GM18508 (cell line): Measurements from ENCODE around the gene PLD1.
A peak's percentile ranks its signal among the peaks of the same experiment; 100 is the strongest.

ENCODE experiments used
- ATAC-seq: cut with Tn5 transposase; IDR thresholded peaks from one replicate; pipeline ENCODE4 v1.9.1; 2021; ENCODE audit warnings: moderate number of reproducible peaks; ENCODE audit not compliant: insufficient read depth, unreplicated experiment

Gene PLD1

DNA sequence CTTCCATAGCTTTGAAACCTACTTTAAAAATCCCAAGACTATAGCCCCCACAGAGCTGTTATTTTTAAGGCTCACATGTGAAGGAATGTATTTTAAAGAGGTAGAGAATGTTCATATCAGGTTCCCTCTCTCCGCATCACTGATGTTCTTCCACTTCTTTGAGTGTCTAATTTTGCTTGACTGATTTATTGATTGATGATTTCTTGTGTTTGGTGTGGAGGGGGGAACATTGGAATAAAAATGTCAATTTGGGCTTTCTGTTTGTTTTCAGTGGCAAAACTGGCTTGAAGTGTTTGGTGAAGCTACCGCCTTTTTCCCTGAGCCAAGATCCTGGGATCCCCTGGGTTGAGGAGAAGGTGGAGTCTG, 30.1 kb upstream of the PLD1 start:
- ATAC-seq: no peak

DNA sequence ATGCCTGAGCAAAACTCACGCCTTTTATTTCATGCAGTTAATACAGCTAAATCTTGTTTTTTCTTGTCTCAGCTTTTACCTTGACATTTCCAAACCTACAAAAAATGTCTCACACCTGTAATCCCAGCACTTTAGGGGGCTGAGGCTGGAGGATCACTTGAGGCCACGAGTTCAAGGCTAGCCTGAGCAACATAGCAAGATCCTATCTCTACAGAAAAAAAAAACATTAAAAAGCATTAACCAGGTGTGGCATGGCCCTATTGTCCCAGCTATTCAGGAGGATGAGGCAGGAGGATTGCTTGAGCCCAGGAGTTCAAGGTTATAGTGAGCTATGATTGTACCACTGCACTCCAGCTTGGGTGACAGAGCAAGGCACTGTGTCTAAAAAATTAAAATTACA, 29.0 kb upstream of the PLD1 start:
- ATAC-seq: no peak

DNA sequence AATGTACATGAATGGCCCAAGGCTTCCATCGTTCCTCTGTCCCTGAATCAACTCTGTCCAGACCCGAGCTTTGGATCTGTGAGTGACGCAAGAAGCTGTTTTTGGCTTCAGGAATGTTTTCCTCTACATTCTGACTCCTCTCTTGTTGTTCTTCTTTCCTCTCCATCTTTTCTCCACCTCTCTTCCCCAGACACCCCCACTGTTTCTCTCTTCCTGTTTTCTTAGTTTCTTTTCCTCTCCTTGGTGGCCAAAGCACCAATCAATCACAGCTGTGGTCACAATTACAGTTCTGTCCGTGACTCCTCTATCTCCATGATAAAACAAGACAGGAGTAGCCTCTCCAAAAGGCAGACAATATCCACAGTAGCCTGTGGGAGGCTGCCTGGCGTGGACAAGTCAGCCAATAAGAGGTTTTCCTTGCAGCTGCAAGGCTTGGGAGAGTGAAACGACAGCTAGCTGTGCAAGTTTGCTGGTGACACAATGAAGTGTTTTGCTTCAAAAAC, 28.0 kb upstream of the PLD1 start:
- no peak for ATAC-seq

DNA sequence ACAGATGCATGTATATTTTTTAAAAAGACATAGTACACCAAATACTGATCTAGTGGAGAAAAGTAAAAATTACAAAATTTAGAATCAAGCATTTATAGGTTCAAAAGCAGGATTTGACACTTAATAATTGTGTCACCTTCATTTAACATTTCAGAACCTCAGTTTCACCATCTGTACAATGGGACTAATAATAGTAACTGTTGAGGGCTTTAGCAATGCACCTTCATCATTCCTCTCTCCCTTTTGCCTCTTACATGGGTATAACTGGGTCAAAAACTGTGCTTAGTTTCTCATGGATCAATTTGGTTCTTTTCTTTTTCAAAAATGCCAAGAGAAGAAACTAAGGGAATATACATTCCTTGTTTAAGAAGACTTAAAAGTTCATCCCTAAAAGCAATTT, 27.4 kb upstream of the PLD1 start:
- ATAC-seq: no peak

DNA sequence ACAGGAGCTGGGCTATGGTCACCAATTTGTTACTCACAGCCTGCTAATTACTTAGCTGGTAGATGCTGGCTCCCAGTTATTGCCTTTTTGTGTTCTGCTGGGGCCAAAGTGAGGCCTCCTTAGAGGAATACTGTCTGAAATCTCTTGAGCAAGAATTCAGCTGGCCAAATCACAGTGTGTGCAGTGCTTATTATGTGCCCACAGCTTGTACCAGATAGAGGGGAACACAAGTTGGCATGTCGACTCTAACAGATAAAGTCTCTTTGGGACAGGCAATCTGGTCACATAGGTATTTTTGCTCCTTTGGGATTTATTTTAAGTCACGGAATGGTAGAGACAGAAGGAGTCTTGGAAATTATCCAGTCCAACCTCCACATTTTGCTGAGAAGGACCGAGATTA, 26.6 kb upstream of the PLD1 start:
- ATAC-seq: no peak

DNA sequence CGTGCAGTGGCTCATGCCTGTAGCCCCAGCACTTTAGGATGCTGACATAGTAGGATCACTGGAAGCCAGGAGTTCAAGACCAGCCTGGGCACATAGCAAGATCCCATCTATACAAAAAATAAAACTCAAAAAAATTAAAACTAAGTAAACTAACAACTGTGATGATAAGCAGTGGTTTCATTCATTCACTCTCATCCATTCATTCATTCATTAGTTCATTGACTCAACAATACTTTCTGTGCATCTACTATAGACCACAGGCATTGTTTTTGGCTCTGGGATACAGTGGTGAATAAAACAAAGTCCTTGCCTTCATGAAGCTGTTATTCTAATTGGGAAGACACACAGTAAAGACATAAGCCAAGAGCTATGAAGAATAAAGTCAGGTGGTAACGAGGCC, 25.3 kb upstream of the PLD1 start:
- no peak for ATAC-seq

DNA sequence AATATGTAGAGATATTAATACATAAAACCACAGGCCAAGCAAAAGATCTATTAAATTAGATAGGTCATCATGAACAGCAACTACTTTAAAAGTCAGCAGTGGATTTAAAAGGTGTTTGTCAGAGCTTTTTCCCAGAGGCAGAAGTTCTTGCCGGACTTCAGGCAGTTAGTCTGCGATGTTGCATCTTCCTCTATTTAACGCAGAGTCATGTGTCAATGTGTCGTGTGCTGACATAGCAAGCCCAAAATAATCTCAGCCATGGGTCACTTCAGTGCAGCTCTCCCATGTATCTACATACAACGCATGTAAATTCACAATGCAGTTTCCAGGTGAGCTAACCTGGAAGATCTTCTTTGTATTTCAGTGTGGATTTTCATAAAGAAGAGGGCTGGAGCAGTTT, 24.8 kb upstream of the PLD1 start:
- no peak for ATAC-seq

DNA sequence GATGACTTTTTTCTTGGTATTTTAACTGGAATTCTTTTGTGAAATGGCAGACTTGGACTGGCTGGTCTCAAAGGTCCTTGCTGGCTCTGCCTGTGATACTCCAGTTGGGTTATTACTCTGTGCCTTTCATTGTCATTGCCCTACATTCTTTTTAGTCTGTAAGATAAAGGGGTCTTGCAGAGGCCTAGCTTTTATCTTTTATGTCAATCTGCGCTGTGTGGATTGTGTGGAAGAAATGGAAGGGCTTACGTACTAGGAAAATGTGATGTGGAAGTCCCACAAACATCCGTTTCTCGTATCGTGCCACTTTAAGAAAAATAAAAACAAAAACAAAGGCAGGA, 24.1 kb upstream of the PLD1 start:
- no peak for ATAC-seq

DNA sequence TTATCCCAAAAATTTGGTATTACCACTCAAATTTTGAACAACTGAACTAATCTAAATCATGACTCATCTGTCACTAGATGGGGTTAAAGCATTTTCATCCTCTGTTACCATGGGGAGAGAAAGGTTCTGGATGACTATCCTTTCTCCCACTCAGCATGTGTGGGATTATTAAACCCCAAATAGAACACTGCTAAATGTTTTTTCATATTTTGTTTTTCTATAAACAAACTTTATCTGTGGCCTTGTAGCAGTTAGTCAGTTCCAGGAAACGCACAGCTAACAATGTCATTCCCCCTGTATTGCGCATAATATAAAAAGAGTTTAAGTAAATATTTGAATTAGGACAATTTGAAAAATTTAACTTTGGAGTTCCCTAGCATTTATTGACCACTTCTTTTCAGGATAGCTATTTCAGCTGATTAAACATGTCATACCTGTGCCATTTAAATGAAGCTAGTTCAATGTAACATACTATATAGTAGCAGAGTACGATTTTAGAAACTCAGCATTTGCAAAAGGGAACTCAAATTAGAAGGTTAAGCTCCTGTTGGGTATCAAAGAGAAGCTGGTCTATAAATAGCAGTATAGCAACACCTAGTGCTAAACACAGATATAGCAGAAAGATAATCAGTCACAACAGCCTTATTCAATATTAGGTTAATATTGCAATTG, 23.6 kb upstream of the PLD1 start:
- no peak for ATAC-seq

DNA sequence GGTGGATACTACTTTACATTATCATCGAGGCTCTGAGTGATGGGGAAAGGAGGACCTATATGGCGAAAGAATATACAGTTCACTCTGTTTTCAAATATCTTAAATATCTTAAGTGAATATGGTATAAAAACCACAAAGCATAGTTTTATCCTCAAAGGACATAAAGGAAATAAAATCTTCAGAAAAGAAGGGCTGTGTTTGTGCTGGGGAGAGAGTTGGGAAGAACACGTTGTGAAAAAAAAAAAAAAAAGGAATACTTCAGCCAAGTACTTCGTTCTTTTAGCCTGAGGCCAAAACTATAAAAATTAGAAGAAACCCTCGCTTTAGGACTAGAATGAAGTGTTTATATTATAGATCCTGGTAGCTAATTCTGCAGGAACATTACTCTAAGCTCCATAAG, 22.7 kb upstream of the PLD1 start:
- no peak for ATAC-seq

DNA sequence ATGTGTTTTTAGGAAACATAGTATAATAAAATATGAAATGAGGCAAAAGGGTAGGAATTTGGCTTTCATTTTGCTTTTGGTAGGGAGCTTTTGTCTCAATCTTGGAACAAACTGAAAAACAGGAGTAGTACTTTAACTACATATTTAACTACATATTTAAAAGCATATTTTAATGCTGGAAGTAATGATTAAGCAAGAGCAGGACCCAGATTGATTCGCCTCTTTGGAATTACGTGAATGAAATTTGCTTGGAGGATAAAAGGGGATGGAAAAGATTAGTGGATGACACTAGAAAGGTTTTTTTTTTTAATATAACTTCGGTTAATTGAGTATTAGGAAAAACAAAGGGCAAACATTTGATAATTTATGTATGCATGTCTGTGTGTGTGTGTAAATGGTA, 21.7 kb upstream of the PLD1 start:
- ATAC-seq: no peak

DNA sequence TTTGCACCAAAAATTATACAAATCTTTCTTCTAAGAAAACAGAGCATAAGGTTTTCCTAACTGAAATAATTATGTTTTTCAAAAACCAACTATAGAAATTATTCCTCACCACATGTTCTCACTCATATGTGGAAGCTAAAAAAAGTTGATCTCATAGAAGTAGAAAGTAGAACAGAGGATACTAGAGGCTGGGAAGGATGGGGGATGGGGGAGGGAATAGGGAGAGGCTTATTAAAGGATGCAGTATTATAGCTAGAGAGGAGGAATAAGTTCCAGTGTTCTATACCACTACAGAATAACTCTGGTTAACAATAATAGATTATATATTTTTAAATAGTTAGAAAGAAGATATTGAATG, 20.2 kb upstream of the PLD1 start:
- no peak for ATAC-seq

DNA sequence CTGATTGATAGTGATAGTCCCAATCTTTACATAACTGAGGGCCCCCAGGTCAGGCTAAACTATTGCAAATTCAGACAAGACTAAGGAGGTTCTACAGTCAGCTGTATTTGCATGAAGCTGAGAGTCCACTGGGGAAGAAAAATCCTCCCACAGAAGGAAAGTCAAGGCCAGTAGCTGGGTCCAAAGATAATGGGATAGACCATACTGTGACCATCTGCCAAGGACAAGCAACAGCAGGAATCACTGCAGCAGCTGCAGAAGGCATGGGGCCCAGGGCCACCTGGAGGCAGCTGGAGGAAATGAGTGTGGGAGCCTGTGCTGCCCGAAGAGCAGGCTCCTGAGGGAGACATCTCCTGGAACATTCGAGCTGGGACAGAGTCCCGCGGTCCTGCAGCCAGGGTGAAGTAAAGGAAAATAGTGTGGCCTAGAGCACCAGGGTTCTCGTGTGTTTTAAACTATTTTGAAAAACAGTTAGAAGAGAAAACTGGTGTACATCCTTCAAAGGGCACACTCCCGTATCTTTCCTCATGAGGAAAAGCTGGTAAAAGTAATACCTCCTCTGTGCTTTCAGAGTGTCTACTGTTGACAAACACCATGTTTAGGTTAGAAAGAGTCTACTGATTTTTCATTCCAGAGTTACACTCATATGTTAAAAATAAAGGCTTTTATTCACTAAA, 19.7 kb upstream of the PLD1 start:
- no peak for ATAC-seq

DNA sequence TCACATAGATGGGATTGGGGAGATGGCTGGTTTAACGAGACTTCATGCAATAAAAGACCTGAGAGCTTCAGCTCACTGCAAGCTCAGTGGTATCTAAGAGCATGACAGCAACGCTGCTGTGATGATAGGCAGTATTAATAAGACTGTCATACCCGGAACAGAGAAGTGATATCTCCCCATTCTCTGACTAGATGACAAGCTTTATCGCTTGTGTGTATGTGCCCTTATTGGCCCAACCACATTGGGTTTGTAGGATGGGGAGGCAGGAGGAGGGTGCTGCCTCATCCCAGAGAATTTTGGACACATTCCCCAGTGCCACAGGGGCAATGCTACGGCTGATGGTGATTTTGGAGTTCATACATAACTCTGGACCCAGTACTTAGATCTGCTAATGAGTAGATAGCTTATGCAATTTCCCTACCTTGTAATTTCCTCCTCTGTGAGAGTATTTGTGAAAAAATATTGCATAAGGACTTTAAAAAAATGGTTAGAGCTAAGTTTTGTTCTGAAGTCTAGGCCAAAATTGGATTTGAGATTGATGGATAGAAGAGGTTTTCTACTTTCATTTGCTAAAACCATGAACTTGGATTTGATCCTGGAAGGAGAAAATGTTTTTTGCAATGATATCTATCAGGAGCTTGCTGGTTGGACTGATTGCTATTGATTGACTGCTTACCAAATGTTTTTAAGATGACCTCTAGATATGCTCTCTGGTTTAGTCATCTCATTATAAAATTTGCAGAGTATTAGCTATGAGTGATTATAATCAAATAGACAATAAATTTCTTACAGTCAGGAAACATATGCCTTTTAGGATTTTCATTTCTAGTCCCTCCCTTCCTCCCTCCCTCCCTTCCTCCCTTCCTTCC, 18.9 kb upstream of the PLD1 start:
- no peak for ATAC-seq

DNA sequence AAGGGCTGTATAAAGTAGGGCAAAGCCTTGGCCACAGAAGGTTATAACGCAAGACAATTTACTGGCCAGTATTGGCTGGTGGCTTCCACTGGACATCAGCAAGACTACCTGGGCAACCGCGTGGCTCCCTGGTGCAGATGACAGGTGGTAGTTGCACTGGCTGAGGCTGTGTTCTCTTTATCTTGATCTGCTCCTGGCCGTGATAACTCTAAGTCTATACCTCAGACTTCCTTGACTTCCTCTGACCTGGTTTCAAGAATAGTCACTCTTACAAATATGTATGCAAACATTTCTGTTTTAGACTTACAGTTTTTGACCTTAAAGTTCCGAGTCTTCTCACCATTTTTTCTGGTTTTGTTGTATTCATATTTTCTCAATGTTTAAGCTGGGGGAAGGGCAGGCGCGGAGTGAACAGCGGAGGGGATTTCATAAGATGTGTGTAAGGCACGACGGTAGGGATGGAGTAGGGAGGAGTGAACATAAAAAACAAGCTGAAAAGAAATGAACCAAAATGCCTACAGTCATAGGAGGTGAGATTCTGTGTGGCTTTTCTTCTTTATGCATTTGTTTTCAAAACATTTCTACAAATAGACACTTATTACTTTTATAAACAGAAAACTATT, 17.7 kb upstream of the PLD1 start:
- ATAC-seq: no peak

DNA sequence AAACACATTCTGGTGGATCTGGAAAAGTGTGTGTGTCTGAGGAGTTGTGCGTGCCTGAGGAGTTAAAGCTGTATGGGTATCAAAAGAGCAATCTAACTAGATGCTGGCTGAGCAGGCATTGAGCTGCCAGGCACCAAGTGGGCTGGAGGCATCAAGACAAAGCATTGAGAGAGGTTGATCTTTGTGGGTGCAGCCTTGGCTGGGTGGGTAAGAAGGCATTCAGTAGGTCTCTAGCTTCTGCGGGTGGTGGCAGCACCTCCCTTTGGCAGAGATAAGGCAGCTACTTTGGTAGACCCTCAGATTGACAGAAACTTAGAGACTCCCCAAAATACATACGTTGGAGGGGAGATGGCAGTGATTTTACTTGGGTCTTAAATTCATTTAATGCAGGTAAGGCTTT, 17.1 kb upstream of the PLD1 start:
- ATAC-seq: no peak

DNA sequence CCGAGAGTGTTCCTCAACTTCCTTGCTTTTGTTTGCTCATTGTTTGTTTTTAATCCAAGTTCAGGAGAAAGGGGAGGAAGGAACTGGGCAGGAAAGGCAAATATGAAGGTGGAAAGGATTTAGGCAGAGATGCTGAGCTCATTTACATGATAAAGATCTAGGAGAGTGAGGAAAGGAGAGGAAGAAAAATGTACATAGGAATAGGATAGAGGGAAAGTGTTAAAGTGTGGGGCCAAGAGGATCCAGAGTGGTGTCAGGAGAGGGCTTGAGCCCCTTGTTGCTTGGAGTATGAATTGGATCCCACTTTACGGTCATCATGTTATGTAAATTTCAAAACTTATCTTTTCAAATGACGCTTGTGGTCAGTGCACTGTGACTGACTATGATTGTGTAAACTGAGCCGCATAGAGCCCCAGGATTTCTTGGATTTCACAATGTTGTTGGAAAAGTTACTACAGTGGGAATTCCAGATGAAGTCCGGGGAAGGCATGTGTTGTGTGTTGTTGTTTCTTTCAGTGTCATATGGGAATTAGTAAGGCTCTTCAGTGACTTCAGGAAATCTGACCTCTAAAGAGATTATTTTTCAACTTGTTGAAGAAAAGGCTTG, 15.0 kb upstream of the PLD1 start:
- ATAC-seq: no peak

DNA sequence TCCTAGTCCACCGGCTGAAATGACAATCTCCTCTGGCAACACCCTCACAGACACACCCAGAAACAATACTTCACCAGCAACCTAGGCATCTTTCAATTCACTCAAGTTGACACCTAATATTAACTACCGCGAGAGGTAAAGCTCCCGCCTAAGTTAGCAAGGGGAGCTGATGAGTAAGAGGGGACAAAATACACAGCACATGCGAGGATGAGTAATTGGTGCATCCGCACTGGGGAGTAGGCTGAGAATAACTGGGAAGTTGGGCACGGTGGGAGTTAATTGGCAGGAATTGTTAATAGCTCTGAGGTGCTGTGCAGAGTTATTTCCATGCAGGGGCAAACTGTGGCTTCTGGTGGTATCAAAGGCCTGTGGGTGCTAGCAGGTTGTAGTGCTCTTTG, 14.5 kb upstream of the PLD1 start:
- ATAC-seq: no peak

DNA sequence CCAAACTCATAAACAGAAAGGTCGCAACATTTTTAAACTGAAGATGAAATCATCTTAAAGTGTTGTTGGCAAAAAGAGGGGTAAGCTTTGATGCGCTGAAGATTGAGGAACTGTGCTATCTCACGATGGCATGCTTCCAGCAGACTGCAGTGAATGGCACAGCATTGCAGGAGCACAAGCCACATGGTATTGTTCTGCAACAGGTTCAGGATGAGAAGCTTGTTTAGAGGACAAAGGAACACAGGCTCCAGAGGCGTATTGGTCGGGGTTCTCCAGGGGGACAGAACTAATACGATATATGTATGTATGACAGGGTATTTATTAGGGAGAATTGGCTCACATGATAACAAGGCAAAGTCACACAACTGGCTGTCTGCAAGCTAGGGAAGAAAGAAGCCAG, 13.8 kb upstream of the PLD1 start:
- no peak for ATAC-seq

DNA sequence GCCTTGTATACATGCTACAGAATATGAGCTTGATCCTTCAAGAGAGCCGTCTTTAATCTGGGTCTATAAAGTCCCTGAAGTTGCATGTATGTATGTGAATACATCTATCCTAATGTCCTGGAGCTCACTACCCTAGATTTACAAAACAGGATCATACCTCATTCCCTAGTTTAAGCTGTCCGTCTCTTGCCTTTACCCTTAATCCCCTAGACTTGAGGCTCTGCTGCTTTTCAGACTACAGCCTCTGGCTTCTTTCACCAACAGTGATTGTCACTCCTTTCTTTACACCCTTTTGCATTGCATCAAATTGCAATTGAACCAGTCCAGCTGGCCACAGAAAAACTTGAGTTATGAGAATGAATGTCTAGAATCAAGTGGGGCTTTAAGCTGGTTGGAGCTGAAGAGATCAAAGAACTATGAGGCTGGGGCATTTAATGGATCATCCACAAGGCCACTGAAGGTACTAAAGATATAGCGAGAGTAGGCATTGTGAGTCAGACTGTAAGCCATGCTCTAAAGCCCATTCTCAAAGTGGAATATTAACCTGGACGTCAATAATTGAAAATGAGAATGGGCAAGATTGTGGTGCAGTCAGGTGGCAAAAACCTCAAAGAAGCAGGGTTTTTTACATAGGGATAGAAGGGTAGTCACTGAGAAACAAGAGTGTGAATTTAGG, 12.3 kb upstream of the PLD1 start:
- peak; percentile 85 for ATAC-seq
